ENCODE results near the gene RAG2. TPM values are rescaled to one million over a fixed set of nuclear protein-coding genes. Genes with fewer than 3 reads are reported as not detected.

RAG2 gene
- total and polyA plus RNA-seq, 2 donors (not counting 3 experiments of a cell fraction or from before 2014, with no cell fraction given), result not detected

GRCh38 chr11:36627006-36627405 is 29.0 kb upstream of the RAG2 start:
- DNase-seq (ENCODE audit: low read depth, low spot score) (no peak), FAIRE-seq (no peak)
- H3K9ac ChIP-seq (replicated peaks; ENCODE audit: extremely low read depth, insufficient read depth, low read length), result no peak overlapping the region
- no peak overlapping the region for H3K4me2 ChIP-seq (ENCODE audit: insufficient read depth, low read length)
- no TSS peak for BruUV-seq (replicated peaks)
- intact Hi-C loops (cut with micrococcal nuclease), result no loop called here
- H3K27me3 ChIP-seq (ENCODE audit: control insufficient read depth in 2 of 2, insufficient read depth in 2 of 2, low read length in 2 of 2), result no peaks in the 10 kb centered on the region
- H4K20me1 ChIP-seq (replicated peaks; ENCODE audit: control insufficient read depth, extremely low read depth, insufficient read depth, low read length), result no peaks in the 10 kb centered on the region
- no peak overlapping the region for H3K27ac ChIP-seq (ENCODE audit: insufficient read depth, low read depth, low read length)
- H3K4me3 ChIP-seq (replicated peaks in 1 of 3; ENCODE audit: insufficient read depth in 1 of 3, low read depth in 1 of 3, low read length in 3 of 3), result no peak overlapping the region
- no peaks in the 10 kb centered on the region for H3K36me3 ChIP-seq (ENCODE audit: control insufficient read depth in 2 of 2, extremely low read depth in 1 of 2, insufficient read depth in 2 of 2, low read length in 2 of 2)
- no peaks in the 10 kb centered on the region for H3K4me1 ChIP-seq (ENCODE audit: control insufficient read depth, extremely low read depth, insufficient read depth, low read length)
- no peaks in the 10 kb centered on the region for H3K79me2 ChIP-seq (ENCODE audit: control insufficient read depth, insufficient read depth, low read length)
- no peak for TF ChIP-seq CTCF (IDR thresholded peaks at IDR 0.05; ENCODE audit: extremely low read depth in 1 of 2, insufficient read depth in 1 of 2, low read depth in 1 of 2, low read length in 2 of 2)
- no peak for TF ChIP-seq MYC (IDR thresholded peaks at IDR 0.05; ENCODE audit: low read depth, low read length)
- no peak for TF ChIP-seq FOS (IDR thresholded peaks at IDR 0.05; ENCODE audit: borderline replicate concordance, insufficient read depth, low read length)
- TF ChIP-seq EZH2 (IDR thresholded peaks at IDR 0.05; ENCODE audit: borderline replicate concordance, low read depth, low read length, severe bottlenecking), result no peak
- TF ChIP-seq POLR2AphosphoS5 (IDR thresholded peaks at IDR 0.05; ENCODE audit: insufficient read depth, low read depth, low read length), result no peak
- no peak for TF ChIP-seq JUN (IDR thresholded peaks at IDR 0.05; ENCODE audit: borderline replicate concordance, insufficient read depth, insufficient read length, low read depth)
- no peak for TF ChIP-seq MAX (IDR thresholded peaks at IDR 0.05; ENCODE audit: insufficient read depth, insufficient read length)
- ChIA-PET POLR2A (no interaction called here), CTCF (interaction anchor here (2.3 kb wide), 1 partner anchor 63 kb away, joined by 6 read pairs; no protein-coding TSS in a partner anchor)
- H3K9me3 ChIP-seq (replicated peaks; ENCODE audit: control insufficient read depth, insufficient read depth, low read length), result no peaks in the 10 kb centered on the region
- dilution Hi-C loops (cut with MboI; ENCODE audit: extremely low pct_ligation_motif_present, low sequenced_read_pairs), result no loop called here
- no peaks in the 10 kb centered on the region for H3K9me1 ChIP-seq (replicated peaks; ENCODE audit: control insufficient read depth, extremely low read depth, insufficient read depth, low read length)
- no peak overlapping the region for H2AFZ ChIP-seq (ENCODE audit: low read depth, low read length)

Data from endothelial cell of umbilical vein (primary cell).